Activated T-cell treated with anti-CD3 and anti-CD28 coated beads, Interleukin-2, amount 50 U/mL, for 1 hour (primary cell): ENCODE results near the gene G2E3.
"Not testable (repeated sequence)": the region's sequence is repeated elsewhere in the genome, so short reads cannot be mapped to it uniquely, and the experiment has no call there.

Experiments
- DNase-seq: peaks from one replicate; pipeline ENCODE4 v3.0.0-alpha.2; 2020

G2E3 gene

DNA sequence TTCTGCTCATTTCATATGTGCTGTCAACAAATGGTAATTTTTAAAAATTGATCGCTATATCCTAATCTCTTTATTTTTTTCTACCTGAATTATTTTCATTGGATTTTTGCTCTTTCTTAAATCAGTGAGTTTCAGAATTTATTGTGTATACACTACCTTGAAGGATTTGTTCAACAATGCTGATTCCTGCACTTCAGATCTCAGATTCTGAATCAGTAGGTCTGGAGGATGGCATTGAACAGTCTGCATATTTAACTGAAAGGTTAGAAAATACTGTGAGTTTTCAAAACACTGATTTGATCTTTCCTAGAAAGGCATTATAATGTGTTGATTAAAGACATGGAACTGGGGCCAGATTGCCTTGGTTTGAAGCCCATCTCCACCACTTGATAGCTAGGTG lies 1.6 kb downstream of the G2E3 start:
- no peak for DNase-seq

- DNase-seq: no peak
Observed at GRCh38 chr14:30564235-30564867, 5.4 kb downstream of the G2E3 start.

- no peak for DNase-seq
Observed at GRCh38 chr14:30564868-30565248, 5.9 kb downstream of the G2E3 start.

DNA sequence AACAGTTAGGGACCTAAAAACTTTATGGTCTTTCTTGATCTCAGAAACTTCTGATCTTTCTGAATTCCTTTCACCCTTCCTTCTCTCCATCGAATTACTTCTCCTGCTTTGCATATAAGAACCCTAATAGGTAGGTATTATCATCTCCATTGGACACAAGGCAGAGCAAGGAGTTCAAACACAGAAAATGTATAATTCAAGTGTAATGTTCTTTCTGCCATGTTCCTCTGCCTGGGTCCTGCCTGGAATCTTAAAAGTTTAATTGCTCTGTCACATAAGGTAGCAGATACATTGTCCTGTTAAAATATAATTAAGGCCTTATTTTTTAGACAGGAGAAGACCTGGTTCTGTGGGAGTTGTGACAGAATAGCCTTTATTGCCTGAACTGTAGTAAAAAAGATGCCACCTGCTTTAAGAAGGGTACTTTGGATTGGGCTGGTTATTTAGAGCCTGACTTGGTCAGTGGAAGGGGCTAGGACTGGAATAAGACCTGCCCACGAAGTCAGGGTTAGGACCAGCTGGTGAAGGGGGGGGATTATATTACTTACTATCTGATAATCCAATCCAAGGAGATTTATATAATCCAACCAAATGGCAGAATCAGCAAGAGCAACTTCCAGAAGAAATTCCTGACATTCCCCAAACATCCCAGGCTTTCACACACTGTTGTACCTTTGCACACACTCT lies 10.4 kb downstream of the G2E3 start:
- DNase-seq: no peak

GRCh38 chr14:30569903-30570226 lies 10.9 kb downstream of the G2E3 start:
- no peak for DNase-seq

DNA sequence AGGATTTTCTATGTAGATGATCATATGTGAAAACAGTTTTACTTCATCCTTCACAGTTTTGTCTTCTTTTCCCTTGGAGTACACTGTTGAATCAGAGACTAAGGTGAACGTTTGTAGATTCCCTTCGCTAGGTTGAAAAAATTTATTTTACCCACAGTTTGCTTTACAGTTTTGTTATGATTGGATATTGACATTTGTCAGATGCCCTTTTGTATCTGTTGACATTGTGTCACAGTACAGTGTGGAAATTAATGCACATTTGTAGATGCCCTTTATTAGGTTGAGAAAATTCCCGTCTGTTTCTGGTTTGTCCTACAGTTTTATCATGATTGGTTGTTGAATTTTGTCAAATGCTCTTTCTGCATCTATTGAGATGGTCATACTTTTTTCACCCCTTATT lies 13.3 kb downstream of the G2E3 start:
- DNase-seq: no peak

DNA sequence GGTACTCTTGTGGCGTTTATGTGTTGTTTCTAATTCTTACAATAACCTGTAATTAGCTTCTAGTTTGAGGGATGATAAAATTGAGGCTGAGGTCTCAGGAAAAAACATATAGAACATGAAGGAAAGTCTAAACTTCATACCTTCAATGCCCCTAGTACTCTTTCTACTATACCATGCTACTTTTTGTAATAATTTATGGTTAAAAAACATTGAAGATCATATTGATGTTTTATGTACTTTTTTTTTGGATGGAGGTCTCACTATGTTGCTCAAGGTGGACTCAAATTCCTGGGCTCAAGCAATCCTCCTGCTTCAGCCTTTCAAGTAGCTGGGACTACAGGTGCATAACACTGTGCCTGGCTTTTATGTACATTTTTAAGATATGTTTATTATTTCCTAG lies 13.8 kb downstream of the G2E3 start:
- DNase-seq: no peak

DNA sequence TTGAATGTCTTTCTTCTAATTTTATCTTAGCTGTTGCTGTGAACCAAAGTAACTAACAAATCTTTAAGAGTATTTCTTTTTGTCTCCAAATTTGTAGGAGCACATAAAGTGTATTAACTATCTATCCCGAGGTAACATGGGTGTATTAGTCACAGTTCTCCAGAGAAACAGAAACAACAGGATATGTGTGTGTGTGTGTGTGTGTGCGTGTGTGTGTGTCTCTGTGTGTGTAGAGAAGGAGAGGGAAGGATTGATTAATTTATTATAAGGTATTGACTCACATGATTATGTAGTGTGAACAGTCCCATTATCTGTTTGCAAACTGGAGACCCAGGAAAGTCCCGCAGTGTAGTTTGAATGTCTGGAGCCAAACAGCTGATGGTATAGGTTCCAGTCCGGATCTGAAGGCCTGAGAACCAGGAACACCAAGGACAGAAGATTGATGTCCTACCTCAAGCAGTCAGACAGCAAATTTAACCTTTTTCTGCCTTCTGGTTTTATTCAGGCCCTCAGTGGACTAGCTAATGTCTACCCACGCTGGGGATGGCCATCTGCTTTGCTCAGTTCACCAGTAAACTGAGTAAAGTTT lies 14.4 kb downstream of the G2E3 start:
- no peak for DNase-seq

GRCh38 chr14:30573966-30574365 lies 15.0 kb downstream of the G2E3 start:
- no peak for DNase-seq

DNA sequence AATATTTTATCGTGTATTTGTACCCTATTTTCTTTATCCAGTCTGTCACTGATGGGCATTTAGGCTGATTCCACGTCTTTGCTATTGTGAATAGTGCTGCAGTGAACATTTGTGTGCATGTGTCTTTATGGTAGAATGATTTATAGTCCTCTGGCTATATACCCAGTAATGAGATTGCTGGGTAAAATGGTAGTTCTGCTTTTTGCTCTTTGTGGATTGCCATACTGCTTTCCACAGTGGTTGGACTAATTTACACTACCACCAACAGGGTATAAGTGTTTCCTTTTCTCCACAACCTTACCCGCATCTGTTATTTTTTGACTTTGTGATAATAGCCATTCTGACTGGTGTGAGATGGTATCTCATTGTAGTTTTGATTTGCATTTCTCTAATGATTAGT lies 15.8 kb downstream of the G2E3 start:
- not testable (repeated sequence) for DNase-seq

GRCh38 chr14:30576333-30576732 lies 17.4 kb downstream of the G2E3 start:
- DNase-seq: not testable (repeated sequence)

GRCh38 chr14:30580616-30581282 lies 21.8 kb downstream of the G2E3 start:
- no peak for DNase-seq

DNA sequence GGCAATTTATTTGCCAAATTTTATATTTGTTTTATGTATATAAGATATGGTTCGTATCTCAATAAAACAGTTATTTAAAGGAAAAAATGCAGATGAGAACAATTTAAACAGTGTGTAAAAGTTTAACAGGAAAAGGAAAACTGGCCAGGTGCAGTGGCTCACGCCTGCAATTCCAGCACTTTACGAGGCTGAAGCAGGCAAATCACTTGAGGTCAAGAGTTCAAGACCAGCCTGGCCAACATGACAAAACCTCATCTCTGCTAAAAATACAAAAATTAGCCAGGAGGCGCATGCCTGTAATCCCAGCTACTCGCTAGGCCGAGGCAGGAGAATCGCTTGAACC lies 22.3 kb downstream of the G2E3 start:
- no peak for DNase-seq

DNA sequence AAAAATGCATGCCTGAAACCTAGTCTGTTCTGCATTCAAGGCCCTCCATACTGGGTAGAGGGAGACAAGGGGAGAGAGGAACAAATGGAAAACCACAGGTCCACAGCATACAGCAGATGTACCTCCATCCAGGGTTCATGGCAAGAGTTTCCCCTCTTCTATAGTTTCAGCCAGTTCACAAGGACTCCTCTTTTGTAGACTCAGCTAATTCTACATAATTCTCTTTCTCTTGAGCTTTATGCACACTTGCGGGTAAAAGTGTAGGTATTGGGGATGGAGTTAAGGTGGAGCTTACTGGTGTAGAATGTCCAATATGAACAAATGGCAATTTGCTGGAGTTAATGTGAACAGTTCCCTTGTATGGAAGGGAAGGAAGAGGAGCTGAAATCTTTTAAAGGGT lies 23.4 kb downstream of the G2E3 start:
- DNase-seq: no peak

DNA sequence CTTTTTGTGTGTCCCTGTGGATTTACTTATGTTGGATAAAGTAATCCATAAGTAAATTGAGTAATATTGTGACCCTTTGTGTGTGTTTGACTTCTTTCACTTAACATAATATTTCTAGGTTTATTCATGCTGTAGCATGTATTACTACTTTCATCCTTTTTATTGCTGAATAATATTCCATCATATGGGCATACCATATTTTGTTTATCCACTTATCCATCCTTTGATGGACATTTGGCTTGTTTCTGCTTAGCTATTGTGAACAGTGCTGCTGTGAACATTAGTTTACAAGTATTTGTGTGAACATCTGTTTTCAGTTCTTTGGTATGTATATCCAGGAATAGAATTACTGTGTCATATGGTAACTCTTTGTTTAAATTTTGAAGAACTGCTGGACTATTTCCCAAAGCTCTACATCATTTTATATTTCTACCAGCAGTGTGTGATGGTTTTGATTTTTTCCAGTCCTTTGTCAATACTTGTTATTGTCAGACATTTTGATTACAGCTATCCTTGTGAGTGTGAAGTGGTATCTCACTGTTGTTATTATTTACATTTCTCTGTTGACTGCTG lies 25.2 kb downstream of the G2E3 start:
- DNase-seq: no peak

GRCh38 chr14:30585204-30585603 lies 26.2 kb downstream of the G2E3 start:
- DNase-seq: no peak

DNA sequence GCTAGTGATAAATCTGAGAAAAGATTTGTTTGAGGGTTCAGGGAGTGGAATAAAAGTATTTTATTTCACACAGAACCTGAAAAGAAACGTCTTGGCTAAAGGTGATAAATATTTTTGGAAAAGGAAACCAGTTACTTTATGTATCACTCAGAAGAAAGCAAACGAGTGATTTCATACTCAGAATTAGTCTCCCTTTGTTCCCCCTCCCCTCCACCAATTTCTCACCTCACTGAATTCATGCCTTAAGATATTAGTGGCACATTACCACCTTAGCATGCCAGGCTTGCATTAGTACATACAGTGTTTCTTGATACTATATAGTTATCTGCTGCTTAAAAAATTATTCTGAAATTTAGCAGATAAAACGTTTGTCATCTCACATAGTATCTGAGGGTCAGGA lies 28.2 kb downstream of the G2E3 start:
- DNase-seq: no peak

DNA sequence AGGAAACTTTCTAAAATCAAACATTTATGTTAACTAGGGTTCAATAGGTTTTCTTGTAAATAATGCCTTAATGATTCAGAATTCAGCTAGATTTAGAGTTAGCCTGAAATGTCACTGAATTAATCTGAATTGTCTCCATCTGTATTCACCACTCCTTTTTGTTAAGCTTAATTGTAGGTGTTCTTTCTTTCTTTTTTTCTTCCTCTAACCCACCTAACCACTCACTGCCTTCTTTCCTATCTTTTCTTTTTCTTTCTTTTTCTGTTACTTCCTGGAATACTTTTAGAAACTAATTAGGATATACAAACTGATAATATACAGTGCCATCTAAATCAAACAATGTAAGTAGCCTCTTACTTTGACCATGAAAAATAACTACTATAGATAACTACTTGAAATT lies 29.9 kb downstream of the G2E3 start:
- no peak for DNase-seq

DNA sequence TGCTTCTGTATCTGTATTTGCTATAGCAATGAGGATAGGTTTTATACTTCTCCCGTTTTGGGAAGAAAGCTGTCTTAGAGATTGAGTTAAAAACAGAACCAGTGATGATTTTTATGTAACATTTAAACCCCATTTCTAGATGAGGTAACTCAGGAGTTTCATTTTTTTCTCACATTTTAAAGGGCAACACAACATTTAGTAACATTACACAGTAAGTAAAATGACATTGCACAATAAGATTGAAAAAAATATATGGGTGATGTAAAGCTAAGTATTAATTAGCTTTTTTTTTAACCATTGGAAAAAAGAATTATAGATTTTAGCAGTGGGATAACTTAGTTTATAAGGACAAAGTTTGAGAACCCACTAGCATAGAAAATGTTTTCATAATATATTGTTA lies 38.0 kb downstream of the G2E3 start:
- DNase-seq: no peak

DNA sequence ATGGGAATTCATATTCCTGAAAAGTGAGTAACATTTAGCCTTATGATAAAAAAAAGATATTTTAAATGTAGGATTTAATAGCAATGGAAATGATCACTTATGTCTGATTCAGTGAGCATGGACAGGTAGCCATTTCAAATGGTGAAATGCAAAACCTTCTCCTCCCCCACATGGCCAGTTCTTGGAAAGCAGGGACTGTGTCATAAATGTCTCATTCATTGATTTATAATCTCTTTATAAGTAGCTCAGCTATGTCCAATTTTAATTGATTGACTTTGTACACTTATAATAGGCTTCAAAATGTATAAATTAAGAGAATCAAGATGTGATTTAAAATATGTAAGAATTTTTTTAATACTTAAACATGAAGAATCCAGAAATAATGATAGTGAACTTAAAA lies 38.5 kb downstream of the G2E3 start:
- DNase-seq: no peak

DNA sequence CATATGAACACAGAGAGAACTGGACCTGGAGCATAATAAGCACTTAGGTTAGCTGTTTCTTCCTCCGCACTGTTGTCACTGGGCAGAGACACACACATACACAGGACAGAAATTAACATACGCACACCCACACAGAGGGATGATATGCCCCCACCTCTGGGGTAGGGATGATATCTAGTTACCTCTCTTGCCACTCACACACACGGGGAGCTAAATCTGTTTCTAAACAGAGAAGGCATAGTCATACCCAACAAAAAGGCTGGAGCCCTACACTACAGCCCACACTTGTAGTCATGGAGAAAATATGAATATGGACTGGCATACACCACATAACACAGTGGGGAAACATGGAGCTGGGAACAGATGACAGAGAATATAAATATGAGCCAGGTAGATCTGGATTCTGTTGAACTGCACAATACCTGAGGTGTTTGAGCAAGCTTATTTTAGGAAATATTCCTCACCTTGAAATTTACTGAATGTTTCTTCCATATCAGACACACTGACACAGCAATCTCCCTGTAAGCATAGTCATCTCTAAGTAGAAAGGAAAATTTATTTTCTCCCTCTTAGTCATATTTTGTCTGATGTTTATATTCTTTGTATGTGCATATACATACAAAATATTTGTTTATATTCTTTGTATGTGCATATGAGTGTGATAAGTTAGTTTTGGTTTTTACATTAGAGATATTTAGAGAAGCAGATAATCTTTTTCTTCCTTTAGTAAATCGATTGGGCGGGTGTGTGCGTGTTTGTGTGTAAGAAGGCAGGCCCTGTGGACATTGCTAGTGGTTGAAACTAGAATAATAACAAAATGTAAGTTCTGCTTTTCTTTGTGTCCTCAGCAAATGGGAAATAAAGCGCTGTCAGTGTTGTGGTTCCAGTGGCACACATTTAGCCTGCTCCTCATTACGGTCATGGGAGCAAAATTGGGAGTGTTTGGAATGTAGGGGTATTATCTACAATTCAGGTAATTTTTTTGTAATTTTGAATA lies 42.3 kb downstream of the G2E3 start:
- no peak for DNase-seq

DNA sequence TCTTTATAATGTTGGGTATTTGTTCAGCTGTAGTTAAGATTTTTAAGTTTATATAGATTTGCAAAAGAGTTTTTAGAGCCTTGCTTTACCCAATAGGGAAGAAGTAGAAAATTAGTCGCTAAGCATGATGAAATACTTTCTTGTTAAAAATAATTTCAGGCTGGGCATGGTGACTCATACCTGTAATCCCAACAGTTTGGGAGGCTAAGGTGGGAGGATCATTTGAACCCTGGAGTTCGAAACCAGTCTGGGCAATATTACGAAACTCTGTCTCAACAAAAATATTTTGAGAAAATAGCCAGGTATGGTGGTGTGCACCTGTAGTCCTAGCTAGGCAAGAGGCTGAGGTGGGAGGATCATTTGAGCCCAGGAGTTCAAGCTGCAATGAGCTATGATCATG lies 44.4 kb downstream of the G2E3 start:
- DNase-seq: no peak

DNA sequence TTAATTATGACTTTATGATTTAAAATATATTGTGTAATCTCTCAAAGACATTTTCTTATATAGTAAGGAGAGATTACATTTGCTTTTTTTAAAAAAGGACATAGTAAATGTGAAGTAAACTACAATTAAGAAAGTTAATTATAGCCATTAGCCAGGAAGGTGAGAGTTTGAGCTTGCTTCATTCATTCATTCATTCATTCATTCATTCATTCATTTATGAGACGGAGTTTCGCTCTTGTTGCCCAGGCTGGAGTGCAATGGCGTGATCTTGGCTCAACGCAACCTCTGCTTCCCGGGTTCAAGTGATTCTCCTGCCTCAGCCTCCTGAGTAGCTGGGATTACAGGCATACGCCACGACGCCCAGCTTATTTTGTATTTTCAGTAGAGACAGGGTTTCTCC lies 45.7 kb downstream of the G2E3 start:
- not testable (repeated sequence) for DNase-seq
